HT1080 (cell line): Measurements from ENCODE around the gene CDKAL1. TPM values are rescaled to one million over a fixed set of nuclear protein-coding genes. Genes with fewer than 3 reads are reported as not detected.
"Not testable (repeated sequence)": the region's sequence is repeated elsewhere in the genome, so short reads cannot be mapped to it uniquely, and the experiment has no call there.

Experiments
- DNase-seq: peaks from one replicate; pipeline ENCODE4 v3.0.0-alpha.2; 2015; ENCODE audit warnings: low read depth
- polyA plus RNA-seq, 2 experiments: library from polyadenylated mRNA; depleted of rRNA; stranded (reverse); fragments of >200 nt; gene quantifications; 2 replicates each; pipeline ENCODE4 v1.2.3, GENCODE V29; 2015
- total RNA-seq: library from RNA; depleted of rRNA; stranded (reverse); fragments of >200 nt; shearing (Covaris generic); gene quantifications from 2 replicates; pipeline ENCODE4 v1.2.3, GENCODE V29; 2014; rRNA removed

Gene CDKAL1
- 12.8 and 13.5 TPM in 2 replicates for total RNA-seq
- polyA plus RNA-seq (2015; cell fraction: cytosol; rRNA removed), result 6.2 and 8.1 TPM in 2 replicates
- polyA plus RNA-seq (2015; cell fraction: nucleus; rRNA removed), result 12.6 and 14.2 TPM in 2 replicates

DNA sequence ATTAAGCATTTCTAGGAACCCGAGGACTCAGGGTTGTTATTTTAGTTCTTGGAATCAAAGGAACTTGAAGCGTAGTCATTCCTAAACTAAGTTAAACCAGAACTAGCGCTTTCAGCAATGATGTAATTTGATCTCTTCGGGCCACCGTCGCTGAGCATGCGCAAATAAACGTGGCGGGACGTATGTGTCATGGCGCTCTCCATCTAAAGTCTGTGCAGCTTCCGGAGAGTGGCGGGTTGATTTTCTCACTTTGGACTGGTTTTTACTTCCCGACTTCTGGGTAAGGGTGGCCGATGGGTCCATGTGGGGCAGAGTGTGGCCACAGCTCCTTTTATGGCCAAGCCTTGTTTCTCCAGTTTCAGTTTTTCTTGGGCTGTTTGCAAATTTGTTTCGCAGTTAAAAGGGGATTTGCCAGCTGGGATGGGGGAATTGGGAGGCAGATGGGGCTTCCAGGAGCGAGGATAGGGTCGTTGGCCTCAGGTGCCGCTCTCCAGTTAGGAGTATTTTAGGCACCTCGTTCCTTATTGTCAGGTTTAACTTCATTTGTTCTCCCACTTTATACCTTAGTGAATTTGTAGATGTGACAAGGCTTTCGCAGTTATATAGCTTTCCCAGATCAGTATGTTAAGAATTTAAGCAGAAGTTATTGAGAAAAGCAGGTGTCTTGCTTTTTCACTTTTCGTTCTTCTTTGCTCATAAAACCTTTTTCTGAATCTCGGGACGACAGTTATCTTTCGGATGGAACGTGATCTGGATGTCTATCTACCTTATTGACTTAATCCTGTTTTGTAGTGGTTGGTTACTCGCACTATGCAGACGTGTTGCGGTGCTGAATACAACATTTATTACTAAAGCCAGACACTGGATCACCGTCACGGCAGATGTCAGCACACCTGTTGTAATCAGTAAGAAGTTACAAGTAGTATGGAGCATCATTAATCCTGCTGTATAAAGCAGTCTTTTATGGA, at the start of gene CDKAL1:
TSS of gene CDKAL1 (plus strand) at position 163 of the 968 bp plus-strand sequence. CDS start 11,894 bp downstream, outside the sequence.
- peak; percentile 81 for DNase-seq

DNA sequence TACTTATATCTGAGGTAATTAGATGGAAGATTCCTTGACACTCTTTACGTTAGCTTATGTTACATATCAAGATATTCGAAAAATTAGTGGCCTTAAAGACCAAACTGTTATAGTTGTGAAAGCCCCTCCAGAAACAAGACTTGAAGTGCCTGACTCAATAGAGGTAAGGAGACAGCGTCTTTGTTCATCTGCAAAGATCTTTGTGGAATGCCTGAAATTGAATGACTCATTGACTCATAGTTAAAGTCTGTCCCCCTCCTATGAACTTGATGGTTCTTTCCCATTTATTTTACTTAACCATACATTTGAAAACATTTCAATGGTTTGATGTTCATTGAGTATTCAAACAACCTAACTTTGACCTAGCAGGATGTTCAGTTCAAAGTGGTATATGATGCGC, 47.6 kb upstream of the CDKAL1 start:
- no peak for DNase-seq

DNA sequence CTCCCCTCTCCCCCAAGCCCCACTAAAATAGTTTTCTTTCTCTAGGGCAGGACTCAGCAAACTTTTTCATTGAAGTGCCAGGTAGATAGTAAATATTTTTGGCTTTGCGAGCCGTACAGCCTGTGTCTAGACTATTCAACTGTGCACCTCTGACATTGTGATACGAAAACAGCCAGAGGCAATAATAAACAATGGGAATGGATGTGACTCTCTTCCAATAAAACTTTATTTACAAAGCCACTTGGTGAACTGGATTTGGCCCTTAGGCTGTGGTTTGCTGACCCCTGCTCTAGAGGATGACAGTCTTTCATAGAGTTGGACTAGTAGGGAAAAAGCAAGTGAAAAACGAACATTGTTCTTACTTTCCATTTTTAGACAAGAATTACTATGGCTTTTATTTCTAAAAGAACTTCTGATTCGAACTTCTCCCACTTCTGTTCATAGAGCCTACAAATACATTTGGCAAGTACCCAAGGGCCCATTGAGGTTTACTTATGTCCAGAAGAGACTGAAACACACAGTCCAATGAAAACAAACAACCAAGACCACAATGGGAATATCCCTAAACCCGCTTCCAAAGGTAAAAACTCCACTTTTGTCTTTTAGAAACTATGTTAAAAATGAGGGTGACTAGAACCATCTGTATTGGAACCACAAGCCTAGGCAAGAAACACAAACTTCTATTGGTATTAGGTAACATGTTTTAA, 46.4 kb upstream of the CDKAL1 start:
- DNase-seq, result no peak

DNA sequence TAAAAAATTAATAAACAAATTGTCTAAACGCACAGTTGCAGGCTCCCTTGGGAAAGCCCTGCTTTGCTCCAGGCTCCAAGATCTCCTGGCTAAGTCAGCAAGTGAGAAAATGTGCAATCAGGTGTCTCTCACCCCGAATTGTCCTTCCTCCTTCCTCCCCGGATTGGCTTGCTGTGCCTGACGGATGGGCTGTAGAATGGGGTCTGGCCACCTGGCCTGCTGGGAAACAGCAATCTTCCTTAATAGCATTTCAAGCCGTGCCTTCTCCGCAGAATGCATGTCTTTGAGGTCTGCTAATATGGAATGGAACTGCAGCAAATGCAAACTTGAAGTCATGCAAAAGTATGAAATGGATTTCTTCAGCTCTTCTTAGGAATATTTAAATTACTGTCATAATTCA, 43.7 kb upstream of the CDKAL1 start:
- DNase-seq, result no peak

DNA sequence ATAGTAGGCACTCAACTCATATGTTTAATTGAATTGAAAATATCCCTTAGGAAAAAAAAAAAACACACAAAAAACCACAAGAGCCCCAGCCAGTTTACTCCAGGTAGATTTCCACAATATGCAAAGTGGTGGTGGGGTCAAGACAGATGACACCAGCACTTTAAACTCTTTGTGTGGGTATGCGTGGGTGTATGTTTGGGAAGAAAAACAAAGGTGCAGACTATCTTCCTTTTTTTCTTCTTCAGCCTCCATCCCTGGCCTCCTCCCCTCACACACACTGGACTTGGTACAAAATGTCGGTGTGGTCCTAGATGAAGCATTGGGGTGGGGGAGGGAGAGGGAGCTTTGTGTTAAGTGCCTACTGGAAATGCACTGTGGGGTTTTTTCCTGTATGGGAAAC, 42.2 kb upstream of the CDKAL1 start:
- no peak for DNase-seq

DNA sequence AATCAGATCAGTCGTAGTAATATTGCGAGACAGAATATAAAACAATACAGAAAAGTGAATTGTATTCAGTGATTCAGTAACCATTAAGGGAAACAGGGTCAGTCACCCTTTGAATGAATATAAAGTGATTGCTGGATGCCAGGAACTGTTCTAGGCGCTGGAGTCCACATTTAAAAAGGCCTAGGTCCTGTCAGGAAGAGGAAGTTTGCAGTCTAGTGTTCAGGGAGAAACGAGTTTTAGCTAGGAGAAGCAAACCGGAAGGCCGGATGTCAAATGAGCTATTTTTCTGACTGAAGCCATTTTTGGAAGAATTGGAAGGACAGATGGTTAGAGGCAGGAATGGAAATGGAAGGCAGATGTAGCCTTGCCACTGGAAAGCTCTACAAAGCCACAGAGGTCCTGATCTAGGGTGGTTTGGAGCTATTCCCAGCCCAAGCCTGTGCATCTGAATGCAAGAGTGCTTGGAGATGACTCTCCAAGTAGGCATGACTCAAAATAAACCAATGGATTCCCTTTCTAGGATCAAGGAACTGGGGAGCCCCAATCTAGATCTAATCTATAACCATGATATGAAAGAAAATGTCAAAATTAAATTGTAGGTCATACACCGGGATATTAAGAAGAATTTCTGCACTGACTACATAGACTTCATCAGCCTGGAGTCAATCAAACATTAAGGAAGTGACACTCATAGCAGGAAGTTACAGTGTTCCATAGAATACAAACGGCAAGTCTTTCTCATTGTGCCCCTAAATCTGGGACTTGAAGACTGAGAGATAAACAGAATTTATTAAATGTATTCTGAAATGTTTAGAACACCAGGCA, 36.8 kb upstream of the CDKAL1 start:
- peak; percentile 37 for DNase-seq

DNA sequence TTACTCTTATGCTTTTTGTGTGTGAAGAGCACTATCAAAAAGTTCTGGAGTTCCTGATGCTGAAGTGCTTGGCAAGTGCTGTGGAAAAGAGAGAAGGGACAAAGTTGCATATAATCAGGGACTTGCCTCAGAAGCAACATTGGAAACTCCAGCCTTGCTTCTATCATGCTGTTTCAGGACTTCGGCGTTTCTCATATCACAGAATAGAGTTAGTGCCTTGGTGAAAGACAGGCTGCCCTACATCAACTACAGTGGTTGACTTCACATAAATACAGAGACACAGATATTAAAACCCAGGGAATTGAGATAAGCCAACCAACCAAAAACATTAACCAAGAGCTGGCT, 36.2 kb upstream of the CDKAL1 start:
- DNase-seq, result no peak

DNA sequence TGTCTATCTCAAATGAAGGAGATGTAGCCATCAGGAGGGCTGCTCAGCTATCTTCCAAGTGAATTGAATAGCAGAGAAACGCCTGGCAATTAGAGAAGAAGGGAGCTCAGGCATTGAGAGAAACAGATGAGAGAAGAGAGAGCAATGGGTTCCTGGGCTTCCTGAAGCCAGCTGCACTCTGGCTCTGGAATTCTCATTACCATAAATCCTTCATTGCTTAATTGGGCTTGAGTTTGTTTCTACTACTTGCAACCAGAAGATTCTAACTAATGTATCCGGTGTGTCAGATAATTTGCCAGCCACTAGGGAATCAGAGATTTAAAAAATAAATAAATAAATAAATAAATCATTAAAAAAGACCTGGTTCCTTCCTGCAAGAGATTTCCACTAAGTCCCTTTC, 25.0 kb upstream of the CDKAL1 start:
- no peak for DNase-seq

DNA sequence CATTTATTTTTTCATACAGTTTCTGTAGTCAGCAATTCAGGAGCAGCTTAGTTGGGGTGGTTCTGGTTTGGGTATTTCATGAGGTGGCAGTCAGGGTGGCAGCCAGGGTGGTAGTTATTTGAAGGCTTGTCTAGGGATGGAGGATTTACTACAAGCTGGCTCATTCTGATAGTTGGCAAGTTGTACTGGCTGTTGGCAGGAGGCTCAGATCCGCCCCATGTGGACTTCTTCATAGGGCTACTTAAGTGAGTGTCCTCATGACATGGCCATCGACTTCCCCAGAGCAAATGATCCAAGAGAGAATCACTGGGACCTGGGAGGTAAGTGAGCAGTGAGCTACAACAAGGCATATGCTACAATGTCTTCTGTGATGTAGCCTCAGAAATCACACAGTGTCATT, 22.4 kb upstream of the CDKAL1 start:
- DNase-seq, result no peak

DNA sequence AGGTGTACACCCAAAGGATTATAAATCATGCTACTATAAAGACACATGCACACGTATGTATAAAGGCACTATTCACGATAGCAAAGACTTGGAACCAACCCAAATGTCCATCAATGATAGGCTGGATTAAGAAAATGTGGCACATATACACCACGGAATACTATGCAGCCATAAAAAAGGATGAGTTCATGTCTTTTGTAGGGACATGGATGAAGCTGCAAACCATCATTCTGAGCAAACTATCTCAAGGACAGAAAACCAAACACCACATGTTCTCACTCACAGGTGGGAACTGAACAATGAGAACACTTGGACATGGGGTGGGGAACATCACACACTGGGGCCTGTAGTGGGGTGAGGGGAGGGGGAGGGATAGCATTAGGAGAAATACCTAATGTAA, 9.0 kb upstream of the CDKAL1 start:
- not testable (repeated sequence) for DNase-seq

DNA sequence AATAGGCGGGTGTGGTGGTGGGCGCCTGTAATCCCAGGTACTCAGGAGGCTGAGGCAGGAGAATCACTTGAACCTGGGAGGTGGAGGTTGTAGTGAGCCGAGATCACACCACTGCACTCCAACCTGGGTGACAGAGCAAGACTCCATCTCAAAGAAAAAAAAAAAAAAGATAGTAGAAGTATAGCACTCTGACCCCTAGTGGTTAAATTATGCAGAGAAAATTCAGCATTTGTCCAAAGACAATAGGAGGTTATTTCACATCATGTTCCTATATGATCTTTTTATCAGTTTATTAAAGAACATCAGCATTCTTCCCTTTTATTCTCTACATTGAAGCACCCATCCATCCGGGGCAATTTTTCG, 5.2 kb upstream of the CDKAL1 start:
- peak; percentile 59 for DNase-seq

DNA sequence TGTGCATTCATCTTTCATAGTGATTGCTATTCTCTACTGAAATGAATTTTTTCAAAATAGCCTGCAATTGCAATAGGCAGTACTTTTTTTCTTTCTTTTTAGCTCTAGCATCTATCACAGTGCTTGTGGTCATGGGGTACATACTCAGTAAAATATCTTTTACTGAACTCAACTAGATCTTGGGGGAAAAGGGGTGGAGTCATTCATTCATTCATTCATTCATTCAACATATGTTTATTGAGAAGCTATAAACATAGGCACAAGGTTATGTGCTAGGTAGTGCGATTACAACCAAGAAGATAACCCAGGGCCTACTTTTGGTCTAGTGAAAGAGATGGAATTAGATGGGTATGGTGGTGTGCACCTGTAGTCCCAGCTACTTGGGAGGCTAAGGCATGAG, 1.4 kb upstream of the CDKAL1 start:
- no peak for DNase-seq

DNA sequence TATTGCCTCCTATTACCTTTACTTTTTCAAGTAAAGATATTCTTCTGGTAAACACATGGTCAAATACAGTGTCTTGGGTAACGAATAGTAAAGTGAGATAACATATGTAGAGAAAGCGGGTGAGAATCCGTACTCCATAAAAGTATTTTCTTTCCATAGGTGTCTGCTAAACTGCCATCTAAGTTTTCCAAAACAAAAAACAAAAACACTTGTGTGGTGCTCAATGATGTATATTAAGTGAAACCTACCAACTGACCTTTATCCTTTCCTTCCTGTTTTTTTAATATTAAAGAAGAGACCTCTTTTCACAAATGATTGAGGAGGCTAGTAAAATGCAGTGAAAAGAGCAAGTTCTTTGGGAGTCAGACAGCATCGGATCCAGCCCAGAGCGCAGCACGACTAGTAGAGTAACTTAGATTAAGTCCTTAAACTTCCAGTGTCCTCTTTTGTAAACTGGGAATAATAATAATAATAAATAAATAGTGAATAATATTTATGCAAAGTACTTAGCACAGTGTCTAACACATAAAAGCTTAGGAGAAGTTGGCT, 437 bp upstream of the CDKAL1 start:
- DNase-seq, result no peak

DNA sequence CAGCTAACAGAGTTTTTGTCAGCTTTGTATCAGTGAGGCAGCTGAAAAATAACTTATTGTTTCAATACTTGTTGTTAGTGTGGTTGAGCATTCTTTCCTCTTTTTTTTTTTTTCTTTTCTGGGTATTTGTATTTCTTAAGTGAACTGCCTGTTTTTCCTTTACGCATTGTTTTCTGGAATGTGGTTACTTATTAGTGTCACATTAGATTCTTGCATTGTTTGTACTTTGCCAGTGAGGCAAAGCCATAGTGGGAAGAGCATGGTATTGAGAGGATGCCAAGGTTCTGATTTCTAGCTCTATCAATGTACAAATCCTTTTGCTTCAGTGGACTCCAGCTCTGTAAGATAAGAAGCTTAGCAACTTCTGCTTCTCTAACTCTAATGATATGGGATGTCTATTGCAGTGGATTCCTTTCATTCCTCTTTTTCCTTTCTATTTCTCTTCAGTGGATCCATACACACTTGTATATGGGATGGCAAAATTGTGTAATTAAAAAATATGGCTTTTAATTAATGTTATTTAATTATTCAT, 3.9 kb downstream of the CDKAL1 start:
- DNase-seq, result no peak

DNA sequence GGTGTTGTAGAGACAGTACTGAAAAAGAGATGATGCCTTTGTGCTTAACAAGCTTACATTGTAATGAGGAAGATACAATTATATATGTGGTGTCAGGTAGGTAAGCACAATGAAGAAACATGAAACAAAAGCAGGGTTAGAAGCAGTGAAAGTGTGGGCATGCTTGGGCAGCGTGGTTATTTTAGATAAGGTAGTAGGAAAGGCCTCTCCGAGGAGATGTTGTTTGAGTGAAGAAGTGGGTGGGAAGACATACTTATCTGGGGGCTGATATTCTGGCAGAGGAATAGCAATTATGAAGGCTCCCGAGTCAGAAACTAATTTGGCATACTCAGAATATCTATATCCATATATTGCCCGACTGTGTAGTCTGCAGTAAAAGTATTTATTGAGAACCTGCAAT, 4.7 kb downstream of the CDKAL1 start:
- no peak for DNase-seq

DNA sequence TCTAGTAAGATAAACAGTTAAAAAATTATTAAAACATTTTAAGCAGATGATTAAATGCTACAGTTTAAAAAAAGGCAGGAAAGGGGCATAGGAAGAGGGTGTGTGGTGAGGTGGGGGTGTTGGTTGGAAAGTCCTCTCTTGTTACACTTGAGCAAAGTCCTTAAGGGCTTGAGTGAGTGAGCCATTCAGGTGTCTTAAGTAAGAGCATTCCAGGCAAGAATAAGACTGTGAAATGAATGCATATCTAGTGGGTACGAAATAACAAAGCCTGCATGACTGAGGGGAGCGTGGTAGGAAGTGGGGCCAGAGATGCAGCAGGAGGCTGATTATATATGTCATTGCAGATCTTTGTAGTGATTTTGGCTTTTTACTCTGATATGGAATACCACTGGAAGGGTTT, 5.1 kb downstream of the CDKAL1 start:
- DNase-seq, result no peak

DNA sequence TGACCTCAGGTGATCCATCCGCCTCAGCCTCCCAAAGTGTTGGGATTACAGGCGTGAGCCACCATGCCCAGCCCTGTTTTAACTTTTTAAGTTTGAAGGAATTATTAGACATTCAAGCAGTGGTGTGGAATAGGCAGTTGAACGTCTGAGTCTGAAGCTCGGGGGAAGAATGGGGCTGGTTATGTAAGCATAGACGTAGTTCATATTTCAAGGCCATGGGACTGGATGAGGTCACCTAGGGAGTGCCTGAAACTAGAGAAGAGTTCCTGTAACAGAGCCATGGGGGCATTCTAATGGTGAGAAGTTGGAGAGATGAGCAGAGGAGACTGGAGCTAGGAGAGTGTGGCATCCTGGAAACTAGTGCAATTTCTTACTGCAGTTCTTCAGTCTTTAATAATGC, 6.4 kb downstream of the CDKAL1 start:
- DNase-seq, result no peak

DNA sequence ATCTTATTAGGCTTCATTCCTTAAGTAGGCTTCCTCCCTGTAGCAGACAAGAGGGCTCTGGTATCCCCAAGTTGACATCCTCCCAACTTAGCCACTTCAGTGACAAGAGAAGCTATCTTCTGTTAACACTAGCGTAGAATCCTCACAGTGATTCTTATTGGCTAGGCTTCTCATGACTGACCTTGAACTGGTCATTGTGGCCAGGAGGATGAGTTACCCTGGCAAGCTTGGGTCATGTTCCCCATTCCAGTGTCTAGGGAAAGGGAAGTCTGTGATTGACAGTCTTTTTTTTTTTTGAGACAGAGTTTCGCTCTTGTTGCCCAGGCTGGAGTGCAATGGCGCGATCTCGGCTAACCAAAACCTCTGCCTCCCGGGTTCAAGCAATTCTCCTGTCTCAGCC, 7.1 kb downstream of the CDKAL1 start:
- DNase-seq, result no peak

DNA sequence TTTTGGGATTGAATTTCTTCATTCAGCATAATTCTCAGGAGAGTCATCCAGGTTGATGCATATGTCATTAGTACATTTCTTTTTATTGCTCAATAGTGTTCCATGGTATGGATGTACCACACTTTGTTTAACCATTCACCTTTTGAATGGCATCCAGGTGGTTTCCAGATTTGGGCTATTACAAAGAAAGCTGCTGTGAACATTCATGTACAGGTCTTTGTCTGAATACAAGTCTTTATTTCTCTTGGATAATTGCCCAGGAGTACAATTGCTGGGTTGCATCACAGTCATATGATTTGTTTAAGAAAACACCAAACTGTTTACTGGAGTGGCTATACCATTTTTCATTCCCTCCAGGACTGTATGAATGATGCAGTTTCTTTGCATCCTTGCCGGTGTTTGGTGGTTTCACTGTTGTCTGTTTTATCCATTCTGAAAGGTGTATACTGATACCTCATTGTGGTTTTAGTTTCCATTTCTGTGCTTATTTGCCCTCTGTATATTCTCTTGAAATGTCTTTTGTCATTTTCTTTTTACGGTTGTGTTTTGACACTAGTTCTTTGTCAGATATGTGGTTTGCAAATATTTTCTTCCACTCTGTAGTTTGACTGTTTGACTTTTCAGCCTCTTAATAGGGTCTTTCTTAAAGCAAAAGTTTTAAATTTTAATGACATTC, 8.8 kb downstream of the CDKAL1 start:
- DNase-seq, result peak; percentile 67

DNA sequence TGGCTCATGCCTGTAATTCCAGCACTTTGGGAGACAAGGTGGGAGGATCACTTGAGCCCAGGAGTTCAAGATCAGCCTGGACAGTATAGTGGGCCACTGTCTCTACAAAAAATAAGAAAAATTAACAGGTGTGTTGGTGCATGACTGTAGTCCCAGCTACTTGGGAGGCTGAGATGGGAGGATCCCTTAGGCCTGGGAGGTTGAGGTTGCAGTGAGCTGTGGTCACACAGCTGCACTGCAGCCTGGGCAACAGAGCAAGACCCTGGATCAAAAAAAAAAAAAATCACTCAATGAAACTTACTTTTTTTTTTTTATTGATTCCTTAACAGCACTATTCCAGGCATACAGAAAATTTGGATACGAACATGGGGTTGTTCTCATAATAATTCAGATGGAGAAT, 14.0 kb downstream of the CDKAL1 start:
- no peak for DNase-seq
